Esophagus muscularis mucosa (tissue), 4 donors: Measurements from ENCODE around the gene NHSL1. TPM values are rescaled to one million over a fixed set of nuclear protein-coding genes. Genes with fewer than 3 reads are reported as not detected.
A peak's percentile ranks its signal among the peaks of the same experiment; 100 is the strongest.

Experiments used
- DNase-seq: peaks from one replicate; pipeline ENCODE4 v3.0.0-alpha.2; 2017; ENCODE audit errors: extremely low spot score
- H3K27ac ChIP-seq, 4 donors: fragments of 200-600 bp; sonication (generic); replicated peaks in 1 of 4; 1 replicate in 3 of 4; 2 replicates in 1 of 4; pipeline ENCODE4 v1.5.1; 2016 to 2019; ENCODE audit warnings: mild to moderate bottlenecking in 1 of 4
- H3K27me3 ChIP-seq, 4 donors: fragments of 200-600 bp; sonication (generic); one replicate each; pipeline versions ENCODE4 v1.5.1 to v1.6.0; 2016 to 2019
- H3K36me3 ChIP-seq, 4 donors: fragments of 200-600 bp; sonication (generic); one replicate each; pipeline ENCODE4 v1.5.1; 2016 to 2019
- H3K4me1 ChIP-seq, 4 donors: fragments of 200-600 bp; sonication (generic); one replicate each; pipeline ENCODE4 v1.5.1; 2016 to 2019
- H3K4me3 ChIP-seq, 4 donors: fragments of 200-600 bp; sonication (generic); 1 replicate in 2 of 4; 2 replicates in 2 of 4; pipeline ENCODE4 v1.5.1; 2016 to 2019; ENCODE audit warnings: mild to moderate bottlenecking in 4 of 4, moderate library complexity in 1 of 4
- H3K9me3 ChIP-seq, 4 donors: fragments of 200-600 bp; sonication (generic); 1 replicate in 3 of 4; 2 replicates in 1 of 4; pipeline ENCODE4 v1.5.1; 2016 to 2019
- EP300 ChIP-seq: sonication (generic); formaldehyde crosslinking; IDR thresholded peaks from one replicate; pipeline ENCODE4 v1.6.1; 2017; ENCODE audit warnings: antibody characterized with exemption
- POLR2A ChIP-seq: fragments of 450-650 bp; IDR thresholded peaks from one replicate; pipeline ENCODE4 v1.6.1; 2017; ENCODE audit warnings: antibody characterized with exemption, moderate library complexity, mild to moderate bottlenecking, low read depth
- POLR2AphosphoS5 ChIP-seq, 2 donors: sonication (generic); formaldehyde crosslinking; IDR thresholded peaks; one replicate each; pipeline ENCODE4 v1.6.1; 2017; ENCODE audit warnings: antibody characterized with exemption in 2 of 2
- WGBS: methylation state at CpG from one replicate; pipeline ENCODE4 v1.1.5; 2018; 5-methylcytosine and 5-hydroxymethylcytosine counted together
- intact Hi-C: fragments of 100-400 bp; cut with DNase I; formaldehyde crosslinking; loops from one replicate; pipeline ENCODE4 v1.15.1; 2023
- total RNA-seq, 4 donors: library from RNA; depleted of rRNA; stranded (reverse); fragments of >200 nt; gene quantifications; one replicate each; pipeline versions ENCODE4 v1.1.0 to v1.2.1, GENCODE V29; 2016
- TF ChIP-seq, protein P1 (sequence below), 3 experiments: fragments of 200-600 bp in 2 of 3; fragments of 450-650 bp in 1 of 3; sonication (generic) in 2 of 3; IDR thresholded peaks; one replicate each; pipeline ENCODE4 v1.5.1; 2017 to 2019; ENCODE audit warnings: antibody characterized with exemption in 3 of 3, mild to moderate bottlenecking in 2 of 3, moderate library complexity in 1 of 3

The NHSL1 gene
- total RNA-seq, 4 donors from 2014 or later, result 8.6 to 15.6 (median 11.7) TPM

DNA sequence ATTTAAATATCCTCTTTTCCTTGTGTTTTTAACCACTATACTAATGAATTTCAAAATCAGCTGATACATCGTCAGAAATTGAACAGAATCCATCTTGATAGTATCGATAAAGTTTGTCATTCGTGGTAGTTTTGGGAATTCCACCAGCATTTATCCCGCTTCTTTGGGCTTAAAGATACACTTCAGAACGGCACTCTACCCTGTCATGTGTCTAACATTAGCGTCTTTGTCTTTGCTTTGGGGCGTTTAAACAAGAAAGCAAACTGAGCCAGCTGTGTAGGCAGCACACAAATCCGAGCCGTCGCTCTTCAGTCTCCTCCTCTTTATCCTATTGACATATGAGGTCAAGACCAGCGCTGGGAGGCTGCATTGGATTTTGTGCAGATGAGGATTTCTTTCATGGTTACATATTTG is 27.5 kb upstream of the NHSL1 start:
- 71% methylated on average over 11 of the region's 11 CpGs for WGBS
- peak overlapping the region in 2 of 4 donors; percentile 10 to 12 for H3K4me3 ChIP-seq

DNA sequence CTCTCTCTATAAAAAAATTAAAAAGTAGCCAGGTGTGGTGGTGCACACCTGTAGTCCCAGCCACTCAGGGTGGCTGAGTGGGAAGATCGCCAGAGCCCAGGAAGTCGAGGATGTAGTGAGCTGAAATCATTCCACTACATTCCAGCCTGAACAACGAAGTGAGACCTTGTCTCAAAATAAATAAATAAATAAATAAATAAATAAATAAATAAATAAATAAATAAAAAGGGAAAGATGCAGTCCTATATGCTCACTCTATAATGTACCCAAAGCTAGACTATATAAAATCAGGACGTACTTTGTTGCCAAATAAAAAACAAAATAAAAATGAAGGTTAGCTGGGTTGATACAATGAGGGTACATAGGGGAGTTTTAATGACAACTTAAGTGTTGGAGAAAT is 26.1 kb upstream of the NHSL1 start:
- no peak for DNase-seq
- Histone ChIP-seq H3K36me3 (no peaks in the 10 kb centered on the region), H3K9me3 (no peaks in the 10 kb centered on the region), H3K4me1 (peaks cover 0 to 21% (median 16%) of the 10 kb centered on the region in 4 donors), H3K27me3 (no peaks in the 10 kb centered on the region), H3K4me3 (no peak overlapping the region), H3K27ac (no peak overlapping the region)
- intact Hi-C loops, result no loop called here
- TF ChIP-seq POLR2A (no peak), POLR2AphosphoS5 (IDR thresholded peaks at IDR 0.05) (no peak), EP300 (no peak)
- TF ChIP-seq, protein P1, sequence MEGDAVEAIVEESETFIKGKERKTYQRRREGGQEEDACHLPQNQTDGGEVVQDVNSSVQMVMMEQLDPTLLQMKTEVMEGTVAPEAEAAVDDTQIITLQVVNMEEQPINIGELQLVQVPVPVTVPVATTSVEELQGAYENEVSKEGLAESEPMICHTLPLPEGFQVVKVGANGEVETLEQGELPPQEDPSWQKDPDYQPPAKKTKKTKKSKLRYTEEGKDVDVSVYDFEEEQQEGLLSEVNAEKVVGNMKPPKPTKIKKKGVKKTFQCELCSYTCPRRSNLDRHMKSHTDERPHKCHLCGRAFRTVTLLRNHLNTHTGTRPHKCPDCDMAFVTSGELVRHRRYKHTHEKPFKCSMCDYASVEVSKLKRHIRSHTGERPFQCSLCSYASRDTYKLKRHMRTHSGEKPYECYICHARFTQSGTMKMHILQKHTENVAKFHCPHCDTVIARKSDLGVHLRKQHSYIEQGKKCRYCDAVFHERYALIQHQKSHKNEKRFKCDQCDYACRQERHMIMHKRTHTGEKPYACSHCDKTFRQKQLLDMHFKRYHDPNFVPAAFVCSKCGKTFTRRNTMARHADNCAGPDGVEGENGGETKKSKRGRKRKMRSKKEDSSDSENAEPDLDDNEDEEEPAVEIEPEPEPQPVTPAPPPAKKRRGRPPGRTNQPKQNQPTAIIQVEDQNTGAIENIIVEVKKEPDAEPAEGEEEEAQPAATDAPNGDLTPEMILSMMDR (IDR thresholded peaks at IDR 0.05), result no peak
- 94% methylated on average over 4 of the region's 4 CpGs for WGBS

More for the DNA sequence above, 27.5 kb upstream of the NHSL1 start:
- Histone ChIP-seq H3K4me1 (peaks cover 0 to 21% (median 16%) of the 10 kb centered on the region in 4 donors), H3K27ac (no peak overlapping the region), H3K27me3 (no peaks in the 10 kb centered on the region), H3K36me3 (no peaks in the 10 kb centered on the region), H3K9me3 (no peaks in the 10 kb centered on the region)
- intact Hi-C loops, result no loop called here
- DNase-seq, result no peak
- no peak for TF ChIP-seq POLR2AphosphoS5 (IDR thresholded peaks at IDR 0.05)
- no peak for TF ChIP-seq POLR2A
- no peak for TF ChIP-seq EP300
- TF ChIP-seq, protein P1 (IDR thresholded peaks at IDR 0.05), result no peak

DNA sequence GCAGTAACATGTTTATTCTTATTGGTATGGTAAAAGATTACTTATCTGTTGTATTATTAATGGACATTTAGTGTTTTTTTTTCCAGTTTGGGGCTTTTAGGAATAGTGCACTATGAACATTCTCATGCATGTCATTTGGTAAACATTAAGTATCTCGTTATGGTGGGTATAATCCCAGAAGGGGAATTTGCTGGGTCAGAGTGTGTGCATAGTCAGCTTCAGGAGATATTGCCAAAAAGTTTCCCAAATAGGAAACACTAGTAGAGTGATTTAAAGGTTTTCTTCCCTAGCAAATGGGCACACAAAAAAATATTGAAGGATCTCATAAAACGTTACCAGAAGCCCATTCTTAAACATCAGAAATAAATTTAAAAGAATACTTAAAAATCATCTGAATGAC is 25.2 kb upstream of the NHSL1 start:
- DNase-seq, result no peak
- H3K9me3 ChIP-seq, result no peaks in the 10 kb centered on the region
- H3K36me3 ChIP-seq, result no peaks in the 10 kb centered on the region
- H3K27ac ChIP-seq, result no peak overlapping the region
- no peak overlapping the region for H3K4me3 ChIP-seq
- intact Hi-C loops, result loop anchor here (5.0 kb wide), 1 partner anchor 63 kb away; no protein-coding TSS in a partner anchor
- WGBS, result 41% methylated on average over 2 of the region's 2 CpGs
- H3K4me1 ChIP-seq, result peaks cover 0 to 21% (median 15%) of the 10 kb centered on the region in 4 donors
- no peaks in the 10 kb centered on the region for H3K27me3 ChIP-seq
- TF ChIP-seq EP300 (no peak), POLR2A (no peak), POLR2AphosphoS5 (IDR thresholded peaks at IDR 0.05) (no peak)
- TF ChIP-seq, protein P1 (IDR thresholded peaks at IDR 0.05), result no peak

DNA sequence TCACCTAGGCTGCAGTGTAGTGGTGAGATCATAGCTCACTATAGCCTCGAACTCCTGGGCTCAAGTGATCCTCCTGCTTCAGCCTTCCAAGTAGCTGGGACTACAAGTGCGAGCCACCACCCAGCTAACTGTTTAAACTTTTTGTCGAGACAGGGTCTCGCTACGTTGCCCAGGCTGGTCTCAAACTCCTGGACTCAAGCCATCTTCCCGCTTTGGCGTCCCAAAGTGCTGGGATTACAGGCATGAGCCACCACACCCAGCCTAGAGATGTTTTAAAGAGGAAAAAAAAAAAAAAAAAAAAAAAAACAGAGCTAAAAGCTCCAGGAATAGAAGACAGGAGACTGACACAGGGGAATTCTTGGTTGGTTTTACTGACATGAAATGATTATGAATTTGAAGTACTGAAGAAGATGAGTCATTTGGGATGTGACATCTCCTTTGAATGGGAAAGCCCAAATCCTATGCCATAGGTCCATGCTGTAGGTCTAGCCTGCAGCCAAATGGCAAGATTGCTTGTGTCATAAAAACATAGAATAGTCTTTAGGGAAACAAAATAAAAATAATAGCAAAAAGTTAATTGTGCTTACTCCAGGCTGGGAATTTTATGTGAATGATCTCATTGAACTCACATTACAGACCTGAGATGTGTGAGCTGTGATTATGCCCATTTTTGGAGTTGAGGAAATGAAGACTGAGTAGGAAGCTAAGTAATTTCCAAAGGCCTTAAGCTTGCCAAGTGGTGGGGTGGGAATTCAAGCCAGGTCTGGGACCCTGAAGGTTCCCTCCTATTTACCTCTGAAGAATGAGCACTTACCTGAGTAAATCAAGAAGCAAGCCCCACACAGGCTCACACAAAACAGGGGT is 24.3 kb upstream of the NHSL1 start:
- Histone ChIP-seq H3K27me3 (no peaks in the 10 kb centered on the region), H3K27ac (no peak overlapping the region), H3K9me3 (no peaks in the 10 kb centered on the region), H3K36me3 (no peaks in the 10 kb centered on the region), H3K4me1 (peaks cover 0 to 21% (median 14%) of the 10 kb centered on the region in 4 donors), H3K4me3 (no peak overlapping the region)
- no peak for DNase-seq
- TF ChIP-seq, protein P1 (IDR thresholded peaks at IDR 0.05), result no peak
- TF ChIP-seq EP300 (no peak), POLR2AphosphoS5 (IDR thresholded peaks at IDR 0.05) (no peak), POLR2A (no peak)
- intact Hi-C loops, result loop anchor here (5.0 kb wide), 1 partner anchor 64 kb away; no protein-coding TSS in a partner anchor
- 85% methylated on average over 7 of the region's 7 CpGs for WGBS
